ENCODE measurements around the gene CD48.

CD48 gene

DNA sequence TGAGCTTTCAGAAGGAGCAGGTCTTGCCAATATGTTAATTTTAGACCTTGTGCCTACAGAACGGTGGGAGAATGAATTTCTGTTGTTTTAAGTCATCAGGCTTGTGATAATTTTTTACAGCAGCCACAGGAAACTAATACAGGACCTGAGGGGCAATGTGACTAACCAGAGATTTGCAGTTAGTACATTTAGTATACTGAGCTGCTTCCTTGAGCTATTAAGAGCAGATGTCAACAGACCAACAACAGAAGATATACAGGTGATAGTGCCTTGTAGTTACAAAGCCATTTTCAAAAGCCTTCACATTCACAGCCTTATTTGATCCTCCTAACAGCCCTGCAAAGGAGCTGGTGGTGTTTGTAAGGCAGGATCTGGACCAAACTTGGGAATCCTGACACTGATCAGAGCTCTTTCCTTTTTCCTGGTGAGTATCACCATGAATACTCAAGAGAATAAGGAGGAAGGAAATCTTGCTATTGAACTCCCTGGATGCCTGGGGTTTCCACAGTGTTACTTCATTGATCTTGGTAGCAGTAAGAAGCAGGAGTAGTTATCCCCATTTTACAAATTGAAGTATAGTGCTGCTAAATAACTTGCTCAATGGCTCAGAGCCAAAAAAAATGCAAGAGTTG, 60.1 kb downstream of the CD48 start:
- no peak for DNase-seq

DNA sequence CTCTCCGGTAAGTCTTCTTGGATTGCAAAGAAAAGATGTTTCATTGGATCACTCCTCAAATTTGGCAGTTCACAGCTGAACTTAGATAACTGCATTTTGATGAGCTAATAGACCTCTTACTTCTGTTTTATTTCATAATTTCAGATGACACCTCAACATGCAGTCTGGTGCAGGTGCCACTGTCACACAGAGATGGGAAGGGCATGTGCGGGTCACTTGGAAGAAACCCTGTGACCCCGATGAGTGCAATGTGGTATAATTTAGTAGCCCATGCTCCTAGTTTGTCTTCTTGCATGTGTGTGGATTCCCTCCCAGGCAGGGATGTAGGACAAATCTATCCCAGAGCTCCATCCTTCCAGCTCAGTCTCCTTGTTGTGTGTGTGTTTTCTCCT, 64.3 kb downstream of the CD48 start:
- no peak for DNase-seq

DNA sequence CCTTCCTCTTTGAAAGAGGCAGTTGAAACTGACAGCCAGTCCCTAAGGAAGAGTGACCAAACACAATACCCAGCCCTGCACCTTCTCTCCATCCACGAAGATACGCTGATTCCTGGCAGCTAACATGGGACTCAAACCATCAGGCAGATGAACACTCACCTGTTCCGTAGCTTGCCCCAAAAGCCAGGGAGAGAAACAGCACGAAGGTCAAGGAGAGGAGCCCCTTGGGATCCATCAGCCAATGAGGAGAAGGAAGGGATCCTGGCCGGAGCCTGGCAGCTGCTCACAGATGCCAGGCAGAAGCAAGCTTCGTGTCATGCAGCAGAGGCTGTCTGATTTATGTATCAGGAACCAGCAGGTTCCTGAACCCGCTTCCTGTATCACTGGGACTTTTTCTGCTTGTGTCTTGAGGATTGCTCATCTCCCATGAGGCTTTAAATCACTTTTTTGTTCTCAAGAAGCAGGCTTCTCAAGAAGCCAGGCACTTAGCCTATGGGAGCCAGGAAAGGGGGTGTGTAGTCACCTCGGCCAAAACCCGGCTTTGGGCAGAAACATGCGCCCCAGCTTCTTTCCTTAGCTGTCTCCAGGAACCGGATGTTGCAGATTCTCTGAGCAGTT, 64.8 kb downstream of the CD48 start, which contains the start of gene SLAMF1:
Gene SLAMF1, minus strand, starts transcription at position 334 of the 618 bp plus-strand sequence. Its CDS starts 99 bp downstream, at position 235.
- no peak for DNase-seq

DNA sequence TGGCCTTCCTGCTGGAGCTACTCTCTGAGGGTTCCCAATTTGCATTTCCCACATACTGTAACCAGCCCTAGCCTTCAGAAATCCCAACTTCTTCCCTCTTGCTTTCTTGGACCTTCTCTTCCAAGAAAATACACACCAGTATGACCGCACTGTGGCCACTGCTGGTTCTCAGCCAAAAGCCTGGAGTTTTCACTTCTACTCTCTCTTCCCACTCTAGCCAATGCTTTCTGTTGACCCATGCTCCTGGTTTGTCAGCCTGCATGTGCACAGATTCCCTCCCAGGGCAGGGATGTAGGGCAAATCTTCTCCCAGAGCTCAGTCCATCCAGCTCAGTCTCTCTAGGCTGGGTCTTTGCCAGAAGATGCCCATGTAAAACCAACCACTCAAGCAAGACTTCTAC, 65.4 kb downstream of the CD48 start:
- no peak for DNase-seq

DNA sequence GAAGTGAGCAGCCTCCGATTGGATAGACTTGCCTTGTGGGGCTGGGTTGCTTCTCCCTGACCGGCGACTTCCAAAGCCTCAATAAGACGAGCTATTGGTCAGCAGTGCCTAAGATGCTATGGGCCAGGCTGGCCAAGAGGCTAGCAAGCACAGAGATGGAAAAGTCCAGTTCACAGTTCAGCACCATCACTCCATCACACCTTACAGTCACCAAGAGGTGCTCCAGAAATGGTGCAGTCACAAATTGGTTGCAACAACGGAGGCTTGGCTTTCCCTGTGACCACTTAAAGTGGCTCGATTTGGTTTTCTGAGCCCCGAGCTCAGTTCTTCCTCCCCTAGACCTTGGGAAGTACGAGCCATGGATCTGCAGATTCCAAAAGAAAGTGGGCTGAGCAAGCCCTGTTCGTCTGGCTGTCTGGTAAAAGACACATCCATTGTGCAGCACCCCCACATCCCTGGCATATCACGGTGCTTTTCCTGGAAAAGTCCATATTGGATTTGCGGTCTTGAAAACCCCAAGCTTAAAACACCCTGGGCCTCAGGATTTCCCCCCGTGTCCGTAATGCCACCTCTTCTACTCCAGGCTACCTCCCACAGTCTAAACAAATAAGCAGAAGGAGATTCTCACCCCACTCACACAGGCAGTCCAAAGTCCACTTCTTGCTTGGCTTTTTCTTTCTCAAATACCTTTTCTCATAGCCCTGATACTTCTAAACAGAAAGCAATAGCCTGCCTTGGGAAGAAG, 66.1 kb downstream of the CD48 start:
- DNase-seq = no peak

DNA sequence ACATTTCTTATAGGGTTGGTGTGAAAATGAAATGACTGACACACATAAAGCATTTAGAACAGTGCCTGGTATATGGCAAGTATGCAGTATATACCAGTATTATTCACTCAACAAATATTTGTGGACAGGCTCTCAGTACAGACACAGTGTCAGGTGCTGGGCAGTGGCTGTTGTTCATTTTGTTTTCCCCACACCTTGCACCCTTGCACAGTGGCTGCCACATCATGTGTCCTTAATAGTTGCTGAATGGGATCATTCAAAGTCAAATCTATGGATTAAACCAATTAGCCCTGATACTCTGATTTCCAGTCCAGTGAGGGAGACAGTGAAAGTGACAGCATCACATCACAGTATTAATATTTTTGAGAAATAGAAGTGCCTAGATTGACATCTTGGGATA, 67.2 kb downstream of the CD48 start:
- DNase-seq = no peak

DNA sequence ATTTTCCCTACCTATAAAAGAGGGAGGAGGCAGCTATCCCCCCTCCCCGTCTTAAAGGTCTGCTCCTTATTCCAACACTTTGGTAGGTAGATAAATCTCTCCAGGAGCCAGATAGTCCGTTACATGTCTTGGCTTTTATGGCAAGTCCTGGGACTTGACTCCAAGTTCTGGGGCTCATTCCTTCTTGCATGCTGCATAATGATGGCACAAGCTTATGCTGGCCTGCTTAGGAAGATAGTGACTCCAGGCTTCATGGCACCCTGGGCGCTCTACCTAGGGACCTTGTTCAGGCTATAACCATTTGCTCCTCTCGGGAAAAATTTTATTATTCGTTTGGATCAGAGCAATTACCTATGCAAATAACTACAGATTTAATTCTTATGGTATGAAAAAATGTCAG, 68.5 kb downstream of the CD48 start:
- DNase-seq = no peak

DNA sequence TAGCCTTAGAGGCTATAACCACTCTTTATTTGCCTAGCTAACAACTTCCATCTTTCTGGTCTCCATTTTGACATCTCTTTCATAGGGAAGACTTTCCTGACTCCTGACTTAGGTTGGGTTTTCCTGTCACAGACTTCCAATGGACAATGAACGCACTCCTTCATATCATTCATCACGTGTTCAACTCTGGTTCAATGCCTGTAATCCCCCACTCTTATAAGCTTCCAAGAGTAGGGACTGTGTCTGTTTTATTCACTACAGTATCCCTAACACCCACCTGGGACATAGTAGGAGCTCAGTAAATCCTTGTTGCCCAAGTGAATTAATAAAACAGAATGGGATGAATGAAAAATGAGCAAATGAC, 69.4 kb downstream of the CD48 start:
- no peak for DNase-seq

DNA sequence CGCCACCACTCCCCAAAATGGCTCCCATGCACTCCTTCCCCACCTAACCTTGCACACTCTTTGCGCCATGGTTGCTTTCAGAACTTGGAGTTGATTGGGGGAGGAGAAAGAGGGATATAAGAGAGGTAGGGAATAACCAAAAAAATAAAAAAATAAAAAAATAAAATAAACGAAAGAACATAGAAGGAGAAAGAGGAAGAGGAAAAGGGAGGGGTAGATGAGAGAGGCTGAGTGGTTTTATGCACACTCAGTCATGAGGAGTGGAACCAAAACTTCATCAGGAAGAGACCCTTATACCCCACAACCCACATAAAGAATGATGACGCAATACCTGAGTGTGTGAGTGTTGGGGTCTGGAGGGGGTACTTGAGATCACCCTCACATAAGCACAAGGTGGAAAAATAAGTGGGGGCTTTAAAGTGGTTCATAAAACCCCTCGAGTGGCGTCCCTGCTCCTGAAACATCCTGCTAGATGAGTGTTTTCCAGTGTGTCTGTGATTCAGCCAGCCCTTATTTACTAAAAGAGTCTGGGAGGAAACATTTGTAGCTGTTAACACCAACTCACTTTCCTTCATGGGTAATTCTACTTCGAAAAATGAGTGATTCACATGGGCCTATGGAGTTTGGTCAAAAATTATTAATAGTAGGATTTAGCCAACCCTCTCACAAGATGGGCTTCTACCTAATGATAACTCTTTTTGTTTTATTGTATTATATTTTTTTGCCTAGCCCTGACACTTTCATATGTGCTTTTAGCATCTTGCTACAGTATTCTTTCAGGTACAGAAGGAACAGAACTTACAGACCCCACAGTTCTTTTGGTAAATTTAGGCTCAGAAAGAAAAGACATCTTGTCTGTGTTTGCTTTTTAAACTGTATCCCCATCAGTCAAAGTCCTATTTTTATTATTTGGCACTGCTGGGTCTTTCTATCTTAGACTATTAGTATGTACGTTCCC, 70.0 kb downstream of the CD48 start:
- DNase-seq = no peak

DNA sequence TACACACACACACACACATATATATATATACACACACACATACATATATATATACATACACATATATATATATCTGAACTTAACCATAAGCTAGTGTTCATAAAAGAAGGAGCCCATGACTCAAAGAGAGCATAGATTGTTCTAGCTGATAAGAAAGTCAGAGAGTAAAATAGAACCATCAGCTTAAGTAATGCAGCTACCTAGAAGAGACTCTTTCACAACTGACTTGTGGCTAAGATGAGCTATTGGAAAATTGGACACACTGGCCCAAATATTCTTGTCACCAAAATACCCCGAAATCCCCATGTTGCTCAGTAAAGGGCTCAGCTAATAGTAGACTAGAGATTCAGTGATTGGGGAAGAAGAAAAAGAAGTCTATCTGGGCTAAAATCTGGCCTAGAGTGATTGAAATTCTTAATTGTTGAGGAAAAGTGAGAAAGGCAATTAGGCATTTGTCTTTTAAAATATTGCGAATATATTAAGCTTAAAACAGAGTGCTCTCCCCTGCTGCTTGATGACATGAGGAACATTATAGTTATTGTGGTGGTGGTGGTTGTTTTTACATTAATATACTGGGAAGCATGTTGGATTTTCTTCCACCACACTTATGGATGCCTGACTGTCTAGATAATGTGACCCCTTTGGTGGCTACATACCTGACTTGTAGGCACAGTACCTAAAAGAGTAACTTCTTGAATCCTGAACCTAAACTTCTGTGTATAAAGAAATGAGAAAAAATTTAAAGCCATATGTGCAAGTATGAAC, 71.1 kb downstream of the CD48 start:
- no peak for DNase-seq

DNA sequence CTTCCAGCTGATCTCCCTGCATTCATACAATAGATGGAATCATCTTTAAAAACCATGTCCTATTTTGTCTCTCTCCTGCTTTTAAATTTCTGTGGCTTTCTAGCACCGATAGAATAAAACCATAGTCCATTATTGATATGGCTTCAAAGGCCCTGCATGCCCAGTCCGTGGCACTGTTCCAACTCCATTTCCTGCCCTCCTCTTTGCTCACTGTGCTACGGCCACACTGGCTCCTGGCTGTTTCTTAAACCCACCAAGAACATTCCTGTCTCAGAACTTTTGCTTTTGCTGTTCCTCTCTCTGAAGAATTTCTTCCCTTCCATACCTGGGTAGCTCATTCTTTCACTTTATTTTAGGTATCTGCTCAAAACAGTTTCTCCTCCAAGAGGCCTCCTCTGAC, 72.0 kb downstream of the CD48 start:
- DNase-seq = no peak

DNA sequence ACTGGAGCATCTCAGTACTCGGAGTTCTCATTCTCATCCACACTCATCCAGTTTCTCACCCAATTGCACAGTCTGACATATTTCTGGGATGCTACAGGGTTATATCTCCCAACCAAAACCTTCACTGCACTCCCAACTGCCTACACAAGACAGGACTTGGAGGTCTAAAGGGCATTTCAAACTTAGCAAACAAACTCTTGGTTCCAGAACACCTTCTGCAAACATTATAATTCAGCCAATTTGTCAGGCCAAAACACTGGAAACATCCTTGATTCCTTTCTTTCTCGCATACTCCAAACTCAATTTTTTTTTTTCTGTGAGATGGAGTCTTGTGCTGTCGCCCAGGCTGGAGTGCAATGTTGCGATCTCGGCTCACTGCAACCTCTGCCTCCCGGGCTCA, 72.7 kb downstream of the CD48 start:
- no peak for DNase-seq

DNA sequence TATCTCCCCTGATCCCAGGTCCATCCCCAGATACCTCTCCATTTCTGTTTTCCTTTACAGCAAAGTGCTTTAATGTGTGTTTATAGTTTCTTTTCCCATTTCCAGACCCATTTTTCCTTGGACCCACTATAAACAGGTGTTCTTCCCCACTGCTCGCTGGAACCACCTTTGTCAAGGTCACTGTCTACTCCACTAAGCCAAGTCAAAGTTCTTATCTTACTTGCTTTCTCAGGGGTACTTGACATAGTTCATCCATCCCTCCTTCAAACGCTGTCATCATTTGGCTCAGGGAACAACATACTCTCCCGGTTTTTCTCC, 73.1 kb downstream of the CD48 start:
- DNase-seq = no peak

DNA sequence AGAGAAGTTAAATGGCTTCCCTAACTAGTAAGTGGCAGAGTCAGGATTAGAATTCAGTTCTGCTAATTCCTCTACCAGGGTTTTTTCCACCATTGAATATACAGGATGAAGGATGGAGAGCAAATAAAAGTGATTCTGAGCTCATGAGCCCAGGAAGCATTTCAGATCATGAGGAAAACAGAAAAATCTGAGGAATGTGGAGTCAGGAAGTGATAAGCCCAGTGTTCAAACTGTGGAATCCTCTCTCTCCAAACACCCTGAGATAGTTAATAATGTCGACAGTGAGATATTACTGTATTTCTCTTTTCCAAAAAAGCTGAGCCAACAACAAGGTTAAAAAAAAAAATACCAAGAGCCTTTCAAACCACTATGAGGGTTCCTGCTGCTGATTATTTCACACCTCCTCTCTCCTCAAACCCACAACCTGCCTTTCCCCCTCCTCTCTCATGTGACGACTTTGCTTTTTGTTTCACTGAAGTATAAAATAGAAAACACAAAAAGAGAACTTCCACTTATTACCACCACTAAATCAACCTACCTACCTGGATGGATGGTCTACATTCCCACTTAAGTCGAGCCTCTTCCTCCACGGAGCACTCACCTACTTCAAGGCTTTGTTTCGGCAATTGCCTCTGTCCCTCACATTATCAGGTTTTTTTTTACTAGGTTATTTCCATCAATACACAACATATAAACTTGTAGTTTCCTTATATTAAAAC, 73.6 kb downstream of the CD48 start:
- DNase-seq = no peak

DNA sequence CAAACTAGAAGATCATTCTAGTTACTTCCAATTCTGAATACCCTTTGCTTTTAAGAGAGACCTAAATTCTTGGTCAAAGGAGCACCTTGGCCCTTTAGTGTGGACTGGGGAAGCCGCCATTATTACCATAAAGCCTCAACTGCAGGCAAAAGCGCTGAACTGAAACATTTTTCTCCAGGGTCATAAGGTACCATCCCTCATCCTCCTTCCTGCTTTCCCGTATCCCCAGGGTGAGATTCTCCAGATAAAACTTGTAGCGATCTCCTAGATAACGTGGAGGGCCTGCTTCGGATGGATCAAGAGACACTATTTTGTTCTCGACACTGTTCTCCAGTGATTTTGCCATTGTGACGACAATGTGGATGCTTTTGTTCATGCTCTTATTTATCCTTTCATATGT, 74.6 kb downstream of the CD48 start:
- no peak for DNase-seq

DNA sequence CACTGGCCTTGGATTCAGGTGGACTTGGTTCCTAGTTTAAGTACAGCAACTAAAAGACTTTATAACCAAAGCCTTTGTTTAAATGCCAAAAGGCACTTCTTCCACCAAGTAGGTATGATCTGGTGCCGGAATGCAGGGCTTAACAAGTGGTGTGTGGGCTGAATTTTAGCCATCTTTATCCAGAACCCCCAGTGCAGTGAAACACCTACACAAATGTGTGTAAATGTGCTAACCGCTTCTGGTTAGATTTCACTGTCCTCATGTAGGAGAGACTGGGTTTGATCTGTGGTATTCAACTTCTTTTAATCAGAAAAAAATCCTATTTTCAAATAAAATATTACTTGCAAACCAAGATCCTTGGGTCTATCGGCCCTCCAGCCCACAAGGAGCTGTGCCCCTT, 75.1 kb downstream of the CD48 start:
- DNase-seq = no peak

DNA sequence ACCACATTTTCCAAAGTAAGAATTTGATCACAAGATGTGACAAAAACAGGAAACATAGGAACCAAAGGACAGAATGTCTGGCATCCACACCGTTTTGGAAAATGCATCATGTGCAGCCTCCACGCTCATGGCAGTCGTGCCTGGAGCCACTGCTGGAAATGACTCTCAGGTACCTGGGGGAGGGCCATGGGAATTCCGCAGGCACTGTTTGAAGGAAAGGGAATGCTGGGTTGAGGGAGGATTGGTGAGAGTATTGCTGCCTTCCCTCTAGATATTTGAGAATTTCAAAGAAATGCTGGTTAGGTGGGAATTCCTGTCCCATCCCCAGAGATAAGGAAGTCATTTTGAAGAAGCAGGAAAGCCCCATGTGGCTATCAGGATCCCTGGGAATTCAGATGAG, 75.5 kb downstream of the CD48 start:
- no peak for DNase-seq

DNA sequence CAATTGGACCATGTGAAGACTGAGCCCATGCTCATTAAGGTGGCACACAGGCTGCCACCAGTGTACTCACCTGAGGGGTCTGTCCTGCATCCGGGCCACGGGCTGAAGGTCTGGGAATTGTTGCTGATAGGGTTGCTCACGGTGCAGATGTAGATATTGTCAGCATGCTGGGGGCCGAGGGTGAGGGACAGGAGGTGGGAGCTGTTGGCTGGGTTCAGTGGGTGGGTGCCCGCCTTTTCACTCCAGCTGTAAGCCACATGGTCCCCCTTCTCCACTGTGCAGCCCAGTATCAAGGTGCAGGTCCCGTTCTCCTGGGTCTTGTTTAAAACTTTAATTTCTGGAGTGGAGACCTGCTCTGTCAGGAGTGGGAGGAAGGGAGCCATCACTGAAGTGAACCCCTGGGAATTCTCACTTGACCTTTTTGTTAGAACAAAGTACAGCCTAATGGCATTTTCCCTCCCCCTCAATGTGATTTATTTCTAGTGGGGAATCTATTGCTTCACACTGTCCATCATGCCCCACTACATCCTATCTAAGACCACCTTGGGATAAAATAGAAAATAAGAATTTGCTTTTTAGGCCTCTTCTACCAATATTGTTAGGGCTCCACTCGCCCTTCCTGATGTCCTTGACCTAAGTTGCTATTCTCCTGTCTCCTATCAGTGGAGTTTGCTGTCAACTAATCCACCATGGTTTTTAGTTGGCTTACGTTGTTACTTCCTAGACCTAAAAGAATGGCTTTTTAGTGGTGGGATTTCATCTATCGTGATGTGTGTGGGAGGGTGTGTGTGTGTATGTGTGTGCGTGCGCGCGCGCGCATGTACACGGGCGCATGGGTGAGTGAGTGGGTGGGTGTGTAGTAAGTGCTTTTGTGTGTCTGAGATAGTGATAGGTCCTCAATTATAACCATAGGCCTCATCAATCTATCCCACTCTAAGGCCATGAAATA, 76.8 kb downstream of the CD48 start:
- DNase-seq = no peak

DNA sequence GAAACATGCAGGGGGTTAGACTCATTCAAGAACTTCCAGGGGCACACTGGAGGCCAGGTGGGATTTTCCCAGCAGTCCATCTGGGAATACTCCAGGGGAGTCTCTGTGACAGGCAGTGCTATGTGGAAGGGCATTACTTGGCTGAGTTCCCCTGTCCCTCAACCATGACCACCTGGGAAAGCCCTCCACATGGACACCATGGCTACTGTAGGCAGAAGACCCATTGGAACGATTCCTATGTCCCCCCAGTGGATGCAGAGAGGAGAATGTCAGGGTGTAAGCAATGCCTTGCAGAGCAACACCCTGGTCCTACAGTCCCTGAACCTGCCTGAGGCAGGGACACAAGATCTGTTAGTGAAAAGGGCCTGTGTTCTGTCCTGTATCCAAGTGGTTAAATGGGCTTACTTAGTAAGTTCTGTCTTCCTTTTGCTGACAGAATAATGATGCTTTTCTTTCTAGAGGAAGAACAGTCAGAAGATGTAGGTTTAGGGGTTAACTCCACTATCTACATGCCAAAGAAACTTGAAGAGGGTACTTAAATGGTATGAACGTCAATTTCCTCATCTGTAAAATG, 78.2 kb downstream of the CD48 start:
- no peak for DNase-seq

DNA sequence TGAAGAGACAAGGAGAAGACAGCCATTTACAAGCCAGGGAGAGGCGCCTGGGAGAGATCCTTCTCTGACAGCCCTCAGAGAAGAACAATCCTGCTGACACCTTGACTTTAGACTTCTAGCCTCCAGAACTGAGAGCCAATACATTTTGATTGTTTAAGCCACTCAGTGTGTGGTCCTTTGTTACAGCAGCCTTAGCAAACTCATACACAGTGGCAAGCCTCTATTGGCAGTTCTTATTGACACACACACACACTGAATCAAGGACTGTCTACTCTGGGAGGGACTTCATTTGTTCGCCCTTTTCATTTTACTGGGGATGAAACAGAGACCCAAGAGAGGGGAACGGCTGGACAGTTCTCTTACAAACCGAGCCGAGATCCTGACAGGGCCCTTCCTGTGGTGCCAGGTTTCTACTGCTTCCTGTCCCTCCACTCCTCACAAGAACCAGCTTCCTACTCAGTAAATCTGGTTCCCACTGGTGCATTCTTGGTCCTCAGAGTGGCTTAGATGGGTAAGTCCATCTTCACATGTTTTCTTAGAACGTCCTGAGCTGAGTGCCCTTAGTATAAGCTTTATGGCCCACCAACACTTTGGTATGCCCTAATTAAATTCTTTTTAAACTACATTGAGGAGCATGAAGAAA, 79.5 kb downstream of the CD48 start:
- no peak for DNase-seq
